HepG2 (cell line): ENCODE measurements around the gene SCAF11. TPM values are rescaled to one million over a fixed set of nuclear protein-coding genes. Genes with fewer than 3 reads are reported as not detected.
A peak's percentile ranks its signal among the peaks of the same experiment; 100 is the strongest.

Source experiments
- ESRRA ChIP-seq: sonication (generic); formaldehyde crosslinking; IDR thresholded peaks from 2 replicates; pipeline ENCODE4 v1.5.1; 2020; ENCODE audit warnings: mild to moderate bottlenecking, low read depth, missing genetic modification reagents
- FOXM1 ChIP-seq: sonication (generic); formaldehyde crosslinking; IDR thresholded peaks from 2 replicates; pipeline ENCODE4 v1.5.0; 2020; ENCODE audit warnings: missing genetic modification reagents
- RBAK ChIP-seq: sonication (generic); formaldehyde crosslinking; IDR thresholded peaks from 2 replicates; pipeline ENCODE4 v1.5.1; 2020; ENCODE audit warnings: mild to moderate bottlenecking, missing genetic modification reagents
- RELA ChIP-seq: sonication (generic); formaldehyde crosslinking; IDR thresholded peaks from 2 replicates; pipeline ENCODE4 v1.4.0; 2020; ENCODE audit warnings: missing genetic modification reagents
- SIN3A ChIP-seq: IDR thresholded peaks from 2 replicates; pipeline ENCODE4 v1.6.1; 2011; ENCODE audit warnings: low read depth, mild to moderate bottlenecking, control low read depth, low read length, borderline replicate concordance
- SOX5 ChIP-seq: IDR thresholded peaks from 2 replicates; pipeline ENCODE4 v1.6.1; 2016; ENCODE audit warnings: borderline replicate concordance
- ZNF205 ChIP-seq: IDR thresholded peaks from 2 replicates; pipeline ENCODE4 v1.6.1; 2018; ENCODE audit warnings: missing biosample characterization, missing genetic modification reagents
- ZNF879 ChIP-seq: sonication (generic); formaldehyde crosslinking; IDR thresholded peaks from 2 replicates; pipeline ENCODE4 v1.8.1; 2023; ENCODE audit warnings: missing genetic modification reagents
- polyA plus RNA-seq, 8 experiments: library from polyadenylated mRNA; depleted of rRNA in 3 of 8; stranded (reverse) in 7 of 8; unstranded in 1 of 8; fragments of >200 nt; fragmentation: Illumina TruSeq in 4 of 8; extraction: Trizol in 4 of 8; gene quantifications; 2 replicates each; pipeline versions ENCODE4 v1.2.1 to v1.2.3, GENCODE V29; 2011 to 2016; ENCODE audit warnings: low read depth in 4 of 8, missing spikeins in 1 of 8, mixed read lengths in 1 of 8; ENCODE audit not compliant: insufficient read depth in 1 of 8
- total RNA-seq, 5 experiments: library from RNA; depleted of rRNA; stranded (reverse); fragments of >200 nt; fragmentation: Illumina TruSeq; extraction: Trizol; gene quantifications; 2 replicates each; pipeline ENCODE4 v1.2.3, GENCODE V29; 2016; ENCODE audit warnings: low read depth in 1 of 5
- TF ChIP-seq, protein P1 (sequence below), 2 experiments: fragments of 450-650 bp in 1 of 2; sonication (generic) in 1 of 2; formaldehyde crosslinking in 1 of 2; IDR thresholded peaks; 2 replicates each; pipeline versions ENCODE4 v1.6.1 to v1.8.0; 2016 to 2022; ENCODE audit warnings: antibody characterized with exemption in 1 of 2, mild to moderate bottlenecking in 1 of 2, missing genetic modification reagents in 1 of 2
- TF ChIP-seq, protein P2 (sequence below): sonication (generic); formaldehyde crosslinking; conservative IDR thresholded peaks from 2 replicates; pipeline ENCODE4 v1.4.0; 2020; ENCODE audit warnings: missing genetic modification reagents
- TF ChIP-seq, protein P3 (sequence below): IDR thresholded peaks from 2 replicates; pipeline ENCODE4 v1.6.1; 2016
- TF ChIP-seq, protein P4 (sequence below): IDR thresholded peaks from 2 replicates; pipeline ENCODE4 v1.6.1; 2016; ENCODE audit warnings: low read depth, control low read depth

SCAF11 gene
- total and polyA plus RNA-seq, 2 of the 13 experiments (the other 11 are each of a cell fraction or from before 2014, with no cell fraction given), result 26.9 to 38.3 TPM

DNA sequence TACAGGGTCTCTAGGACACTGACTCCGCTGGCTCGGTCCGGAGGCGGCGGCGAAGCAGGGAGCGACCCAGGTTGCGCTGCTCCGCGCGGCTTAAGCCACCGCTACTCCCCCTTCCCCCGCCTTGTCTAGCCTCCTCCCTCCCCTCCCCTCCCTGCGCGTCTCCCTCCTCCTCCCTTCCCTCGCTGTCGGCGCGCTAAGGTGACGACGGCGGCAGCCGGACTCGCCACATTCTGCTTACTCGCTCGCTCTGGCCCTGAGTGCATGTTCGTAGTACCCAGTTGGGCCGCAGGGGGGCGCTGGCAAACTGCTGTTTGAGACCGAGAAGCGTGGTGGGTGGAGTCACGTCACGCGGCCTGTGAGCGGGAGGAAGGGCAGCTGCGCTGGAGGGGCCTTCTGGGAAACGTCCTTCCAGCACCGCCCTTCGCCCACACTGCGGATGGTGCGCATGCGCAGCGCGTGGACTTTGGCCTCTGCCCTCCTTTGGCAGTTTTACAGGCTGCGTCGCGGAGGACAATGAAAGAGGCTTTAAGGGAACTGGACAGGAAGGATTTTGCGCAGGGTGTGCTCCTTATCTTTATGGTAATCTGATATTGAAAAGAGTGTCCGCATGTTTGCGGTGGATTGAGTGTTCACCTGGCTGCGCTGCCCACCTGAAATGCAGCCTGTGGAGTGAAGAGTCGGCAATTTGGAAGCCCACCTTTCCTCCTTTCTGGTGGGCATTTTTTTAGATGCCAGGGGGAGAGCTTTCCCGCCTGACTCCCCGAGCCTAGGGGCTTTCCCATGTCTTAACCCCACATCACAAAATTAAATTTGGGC is at the start of gene SCAF11 (continued):
- TF ChIP-seq ESRRA (CRISPR knock-in tag), result peak; percentile 86; the same call in 1 of the 2 replicates
- TF ChIP-seq, protein P1, sequence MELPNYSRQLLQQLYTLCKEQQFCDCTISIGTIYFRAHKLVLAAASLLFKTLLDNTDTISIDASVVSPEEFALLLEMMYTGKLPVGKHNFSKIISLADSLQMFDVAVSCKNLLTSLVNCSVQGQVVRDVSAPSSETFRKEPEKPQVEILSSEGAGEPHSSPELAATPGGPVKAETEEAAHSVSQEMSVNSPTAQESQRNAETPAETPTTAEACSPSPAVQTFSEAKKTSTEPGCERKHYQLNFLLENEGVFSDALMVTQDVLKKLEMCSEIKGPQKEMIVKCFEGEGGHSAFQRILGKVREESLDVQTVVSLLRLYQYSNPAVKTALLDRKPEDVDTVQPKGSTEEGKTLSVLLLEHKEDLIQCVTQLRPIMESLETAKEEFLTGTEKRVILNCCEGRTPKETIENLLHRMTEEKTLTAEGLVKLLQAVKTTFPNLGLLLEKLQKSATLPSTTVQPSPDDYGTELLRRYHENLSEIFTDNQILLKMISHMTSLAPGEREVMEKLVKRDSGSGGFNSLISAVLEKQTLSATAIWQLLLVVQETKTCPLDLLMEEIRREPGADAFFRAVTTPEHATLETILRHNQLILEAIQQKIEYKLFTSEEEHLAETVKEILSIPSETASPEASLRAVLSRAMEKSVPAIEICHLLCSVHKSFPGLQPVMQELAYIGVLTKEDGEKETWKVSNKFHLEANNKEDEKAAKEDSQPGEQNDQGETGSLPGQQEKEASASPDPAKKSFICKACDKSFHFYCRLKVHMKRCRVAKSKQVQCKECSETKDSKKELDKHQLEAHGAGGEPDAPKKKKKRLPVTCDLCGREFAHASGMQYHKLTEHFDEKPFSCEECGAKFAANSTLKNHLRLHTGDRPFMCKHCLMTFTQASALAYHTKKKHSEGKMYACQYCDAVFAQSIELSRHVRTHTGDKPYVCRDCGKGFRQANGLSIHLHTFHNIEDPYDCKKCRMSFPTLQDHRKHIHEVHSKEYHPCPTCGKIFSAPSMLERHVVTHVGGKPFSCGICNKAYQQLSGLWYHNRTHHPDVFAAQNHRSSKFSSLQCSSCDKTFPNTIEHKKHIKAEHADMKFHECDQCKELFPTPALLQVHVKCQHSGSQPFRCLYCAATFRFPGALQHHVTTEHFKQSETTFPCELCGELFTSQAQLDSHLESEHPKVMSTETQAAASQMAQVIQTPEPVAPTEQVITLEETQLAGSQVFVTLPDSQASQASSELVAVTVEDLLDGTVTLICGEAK (IDR thresholded peaks at IDR 0.05), result no peak
- TF ChIP-seq, protein P1 (CRISPR knock-in tag; IDR thresholded peaks at IDR 0.05), result peak; percentile 57; the same call in 1 of the 2 replicates
- no peak for TF ChIP-seq RELA (CRISPR knock-in tag)
- TF ChIP-seq, protein P2, sequence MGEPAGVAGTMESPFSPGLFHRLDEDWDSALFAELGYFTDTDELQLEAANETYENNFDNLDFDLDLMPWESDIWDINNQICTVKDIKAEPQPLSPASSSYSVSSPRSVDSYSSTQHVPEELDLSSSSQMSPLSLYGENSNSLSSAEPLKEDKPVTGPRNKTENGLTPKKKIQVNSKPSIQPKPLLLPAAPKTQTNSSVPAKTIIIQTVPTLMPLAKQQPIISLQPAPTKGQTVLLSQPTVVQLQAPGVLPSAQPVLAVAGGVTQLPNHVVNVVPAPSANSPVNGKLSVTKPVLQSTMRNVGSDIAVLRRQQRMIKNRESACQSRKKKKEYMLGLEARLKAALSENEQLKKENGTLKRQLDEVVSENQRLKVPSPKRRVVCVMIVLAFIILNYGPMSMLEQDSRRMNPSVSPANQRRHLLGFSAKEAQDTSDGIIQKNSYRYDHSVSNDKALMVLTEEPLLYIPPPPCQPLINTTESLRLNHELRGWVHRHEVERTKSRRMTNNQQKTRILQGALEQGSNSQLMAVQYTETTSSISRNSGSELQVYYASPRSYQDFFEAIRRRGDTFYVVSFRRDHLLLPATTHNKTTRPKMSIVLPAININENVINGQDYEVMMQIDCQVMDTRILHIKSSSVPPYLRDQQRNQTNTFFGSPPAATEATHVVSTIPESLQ (CRISPR knock-in tag), result no peak; the same call in 1 of the 2 replicates
- TF ChIP-seq RBAK (CRISPR knock-in tag), result no peak
- TF ChIP-seq, protein P3, sequence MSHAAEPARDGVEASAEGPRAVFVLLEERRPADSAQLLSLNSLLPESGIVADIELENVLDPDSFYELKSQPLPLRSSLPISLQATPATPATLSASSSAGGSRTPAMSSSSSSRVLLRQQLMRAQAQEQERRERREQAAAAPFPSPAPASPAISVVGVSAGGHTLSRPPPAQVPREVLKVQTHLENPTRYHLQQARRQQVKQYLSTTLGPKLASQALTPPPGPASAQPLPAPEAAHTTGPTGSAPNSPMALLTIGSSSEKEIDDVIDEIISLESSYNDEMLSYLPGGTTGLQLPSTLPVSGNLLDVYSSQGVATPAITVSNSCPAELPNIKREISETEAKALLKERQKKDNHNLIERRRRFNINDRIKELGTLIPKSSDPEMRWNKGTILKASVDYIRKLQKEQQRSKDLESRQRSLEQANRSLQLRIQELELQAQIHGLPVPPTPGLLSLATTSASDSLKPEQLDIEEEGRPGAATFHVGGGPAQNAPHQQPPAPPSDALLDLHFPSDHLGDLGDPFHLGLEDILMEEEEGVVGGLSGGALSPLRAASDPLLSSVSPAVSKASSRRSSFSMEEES, result peak; percentile 99
- TF ChIP-seq, protein P4, sequence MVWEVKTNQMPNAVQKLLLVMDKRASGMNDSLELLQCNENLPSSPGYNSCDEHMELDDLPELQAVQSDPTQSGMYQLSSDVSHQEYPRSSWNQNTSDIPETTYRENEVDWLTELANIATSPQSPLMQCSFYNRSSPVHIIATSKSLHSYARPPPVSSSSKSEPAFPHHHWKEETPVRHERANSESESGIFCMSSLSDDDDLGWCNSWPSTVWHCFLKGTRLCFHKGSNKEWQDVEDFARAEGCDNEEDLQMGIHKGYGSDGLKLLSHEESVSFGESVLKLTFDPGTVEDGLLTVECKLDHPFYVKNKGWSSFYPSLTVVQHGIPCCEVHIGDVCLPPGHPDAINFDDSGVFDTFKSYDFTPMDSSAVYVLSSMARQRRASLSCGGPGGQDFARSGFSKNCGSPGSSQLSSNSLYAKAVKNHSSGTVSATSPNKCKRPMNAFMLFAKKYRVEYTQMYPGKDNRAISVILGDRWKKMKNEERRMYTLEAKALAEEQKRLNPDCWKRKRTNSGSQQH, result no peak
- no peak for TF ChIP-seq SIN3A
- TF ChIP-seq SOX5 (CRISPR knock-in tag), result peak; percentile 80
- TF ChIP-seq ZNF879 (CRISPR knock-in tag), result 0 out of 2 replicates have a peak, but pooled peaks have one; percentile 61
- peak; percentile 51; the same call in 1 of the 2 replicates for TF ChIP-seq ZNF205
- TF ChIP-seq FOXM1 (CRISPR knock-in tag), result 0 out of 2 replicates have a peak, but pooled peaks have one; percentile 3
